ENCODE measurements around the gene SPPL2C.

DNA sequence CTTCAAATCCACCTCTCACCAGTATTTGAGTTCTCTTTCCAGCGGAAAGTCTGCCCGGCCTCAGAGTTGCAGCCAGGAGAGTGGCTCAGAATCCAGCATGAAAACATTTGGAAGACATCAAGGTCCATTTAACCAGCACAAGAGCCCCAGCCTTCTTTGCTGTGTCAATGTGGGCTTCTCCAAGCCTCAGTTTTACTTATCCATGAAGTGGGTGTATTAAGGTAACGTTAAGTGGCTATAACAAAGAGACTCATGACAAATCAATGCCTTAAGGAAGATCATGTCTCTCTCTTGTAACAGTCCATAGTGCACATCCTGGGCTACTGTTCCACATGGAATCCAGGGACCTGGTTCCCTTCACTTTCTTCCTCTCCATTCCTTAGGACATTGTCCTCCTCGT lies 959 bp upstream of the SPPL2C start:
- TF ChIP-seq, protein P1, sequence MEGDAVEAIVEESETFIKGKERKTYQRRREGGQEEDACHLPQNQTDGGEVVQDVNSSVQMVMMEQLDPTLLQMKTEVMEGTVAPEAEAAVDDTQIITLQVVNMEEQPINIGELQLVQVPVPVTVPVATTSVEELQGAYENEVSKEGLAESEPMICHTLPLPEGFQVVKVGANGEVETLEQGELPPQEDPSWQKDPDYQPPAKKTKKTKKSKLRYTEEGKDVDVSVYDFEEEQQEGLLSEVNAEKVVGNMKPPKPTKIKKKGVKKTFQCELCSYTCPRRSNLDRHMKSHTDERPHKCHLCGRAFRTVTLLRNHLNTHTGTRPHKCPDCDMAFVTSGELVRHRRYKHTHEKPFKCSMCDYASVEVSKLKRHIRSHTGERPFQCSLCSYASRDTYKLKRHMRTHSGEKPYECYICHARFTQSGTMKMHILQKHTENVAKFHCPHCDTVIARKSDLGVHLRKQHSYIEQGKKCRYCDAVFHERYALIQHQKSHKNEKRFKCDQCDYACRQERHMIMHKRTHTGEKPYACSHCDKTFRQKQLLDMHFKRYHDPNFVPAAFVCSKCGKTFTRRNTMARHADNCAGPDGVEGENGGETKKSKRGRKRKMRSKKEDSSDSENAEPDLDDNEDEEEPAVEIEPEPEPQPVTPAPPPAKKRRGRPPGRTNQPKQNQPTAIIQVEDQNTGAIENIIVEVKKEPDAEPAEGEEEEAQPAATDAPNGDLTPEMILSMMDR (conservative IDR thresholded peaks at IDR 0.05; ENCODE audit: low read length): no peak
- TF ChIP-seq EZH2phosphoT487 (IDR thresholded peaks at IDR 0.05; ENCODE audit: borderline replicate concordance, low read depth, low read length): no peak
